ENCODE results near the gene IL1R1.

DNA sequence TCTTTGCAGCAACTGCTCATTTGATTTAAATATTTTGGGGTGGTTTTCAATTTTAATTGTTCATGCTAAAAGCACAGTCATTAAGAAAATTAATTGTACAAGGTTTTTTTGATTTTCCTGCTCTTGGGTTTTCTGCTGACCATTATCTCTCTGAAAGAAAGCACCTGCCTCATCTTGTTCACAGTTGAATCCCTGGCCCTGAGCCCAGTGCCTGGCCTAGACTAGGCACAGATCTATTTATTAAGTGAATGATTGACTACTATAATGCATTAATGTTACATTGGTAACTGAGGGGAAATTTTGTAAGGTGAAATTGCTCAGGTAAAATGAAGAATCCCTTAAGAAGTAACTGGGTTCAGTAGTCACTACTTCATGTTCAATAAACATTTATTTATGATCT lies 66.2 kb downstream of the IL1R1 start:
- no peak for TF ChIP-seq POLR2A (IDR thresholded peaks at IDR 0.05)
- TF ChIP-seq, protein P1, sequence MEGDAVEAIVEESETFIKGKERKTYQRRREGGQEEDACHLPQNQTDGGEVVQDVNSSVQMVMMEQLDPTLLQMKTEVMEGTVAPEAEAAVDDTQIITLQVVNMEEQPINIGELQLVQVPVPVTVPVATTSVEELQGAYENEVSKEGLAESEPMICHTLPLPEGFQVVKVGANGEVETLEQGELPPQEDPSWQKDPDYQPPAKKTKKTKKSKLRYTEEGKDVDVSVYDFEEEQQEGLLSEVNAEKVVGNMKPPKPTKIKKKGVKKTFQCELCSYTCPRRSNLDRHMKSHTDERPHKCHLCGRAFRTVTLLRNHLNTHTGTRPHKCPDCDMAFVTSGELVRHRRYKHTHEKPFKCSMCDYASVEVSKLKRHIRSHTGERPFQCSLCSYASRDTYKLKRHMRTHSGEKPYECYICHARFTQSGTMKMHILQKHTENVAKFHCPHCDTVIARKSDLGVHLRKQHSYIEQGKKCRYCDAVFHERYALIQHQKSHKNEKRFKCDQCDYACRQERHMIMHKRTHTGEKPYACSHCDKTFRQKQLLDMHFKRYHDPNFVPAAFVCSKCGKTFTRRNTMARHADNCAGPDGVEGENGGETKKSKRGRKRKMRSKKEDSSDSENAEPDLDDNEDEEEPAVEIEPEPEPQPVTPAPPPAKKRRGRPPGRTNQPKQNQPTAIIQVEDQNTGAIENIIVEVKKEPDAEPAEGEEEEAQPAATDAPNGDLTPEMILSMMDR (IDR thresholded peaks at IDR 0.05), result no peak

Data from stomach (tissue), 4 donors.